HG02938 (cell line): ENCODE data around the gene STX12.
"Not testable (repeated sequence)": the region's sequence is repeated elsewhere in the genome, so short reads cannot be mapped to it uniquely, and the experiment has no call there.

ENCODE experiments used
- ATAC-seq: cut with Tn5 transposase; IDR thresholded peaks from one replicate; pipeline ENCODE4 v1.9.1; 2021; ENCODE audit warnings: mild to moderate bottlenecking, moderate library complexity; ENCODE audit not compliant: unreplicated experiment

The STX12 gene

GRCh38 chr1:27824411-27824810 lies 51.4 kb downstream of the STX12 start:
- no peak for ATAC-seq

- not testable (repeated sequence) for ATAC-seq
These were observed 56.4 kb downstream of the STX12 start for GRCh38 chr1:27829339-27829960.

- peak; percentile 74 for ATAC-seq
These were observed 57.8 kb downstream of the STX12 start, which contains the start of gene PPP1R8 for GRCh38 chr1:27830621-27831440. Gene PPP1R8 (plus strand): TSS chr1:27830782. CDS start chr1:27830836, 54 bp downstream.

GRCh38 chr1:27831568-27832410 lies 58.8 kb downstream of the STX12 start:
- no peak for ATAC-seq

DNA sequence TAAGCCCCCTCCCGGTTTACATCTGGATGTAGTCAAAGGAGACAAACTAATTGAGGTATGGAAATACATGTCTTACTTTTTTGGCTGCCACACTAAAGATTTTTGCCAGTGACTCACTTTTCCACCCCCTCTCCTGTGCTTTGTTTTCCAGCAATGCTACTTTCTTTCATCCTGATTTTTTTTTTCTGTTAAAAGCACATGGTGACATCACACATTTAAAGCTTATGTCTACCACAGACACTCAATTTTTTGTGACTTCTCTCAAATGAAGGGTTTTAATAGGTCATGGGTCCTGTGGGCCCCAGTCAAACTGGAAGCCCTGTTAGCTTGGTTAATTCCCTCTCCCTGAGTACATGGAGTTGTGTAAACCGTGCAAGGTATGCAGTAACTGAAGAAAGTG lies 59.7 kb downstream of the STX12 start:
- ATAC-seq, result no peak

GRCh38 chr1:27833470-27833869 lies 60.5 kb downstream of the STX12 start:
- ATAC-seq, result no peak

- no peak for ATAC-seq
These were observed 62.0 kb downstream of the STX12 start for GRCh38 chr1:27835046-27835445.

DNA sequence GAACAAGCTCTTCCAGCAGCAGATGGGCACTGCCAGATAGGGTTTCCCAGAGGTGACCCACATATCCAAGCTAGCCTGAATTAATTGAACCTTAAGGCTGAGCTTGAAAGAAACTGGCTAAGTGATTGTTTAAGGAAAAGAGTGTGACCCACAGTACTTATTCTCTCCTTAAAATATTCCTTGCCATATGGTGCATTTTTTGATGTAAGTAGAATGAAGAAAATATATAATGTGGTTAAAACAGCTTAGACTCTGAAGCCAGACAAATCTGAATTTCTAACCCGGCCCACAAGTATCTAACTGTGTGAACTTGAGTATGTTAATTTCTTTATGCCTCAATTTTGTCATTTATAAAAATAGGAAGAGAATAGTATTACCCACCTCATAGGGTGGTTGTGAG lies 62.5 kb downstream of the STX12 start:
- no peak for ATAC-seq

DNA sequence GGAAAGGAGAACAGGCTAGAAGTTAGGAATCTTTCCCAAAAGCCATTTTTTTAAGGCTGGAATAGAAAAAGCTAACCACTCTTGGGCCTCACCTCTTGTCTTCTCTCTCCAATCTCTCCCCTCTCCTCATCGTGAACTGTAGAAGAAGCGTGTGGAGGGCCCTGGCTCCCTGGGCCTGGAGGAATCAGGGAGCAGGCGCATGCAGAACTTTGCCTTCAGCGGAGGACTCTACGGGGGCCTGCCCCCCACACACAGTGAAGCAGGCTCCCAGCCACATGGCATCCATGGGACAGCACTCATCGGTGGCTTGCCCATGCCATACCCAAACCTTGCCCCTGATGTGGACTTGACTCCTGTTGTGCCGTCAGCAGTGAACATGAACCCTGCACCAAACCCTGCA lies 76.9 kb downstream of the STX12 start:
- ATAC-seq, result no peak

- no peak for ATAC-seq
These were observed 82.1 kb downstream of the STX12 start for GRCh38 chr1:27855085-27855484.

- no peak for ATAC-seq
These were observed 83.7 kb downstream of the STX12 start for GRCh38 chr1:27856561-27857343.

DNA sequence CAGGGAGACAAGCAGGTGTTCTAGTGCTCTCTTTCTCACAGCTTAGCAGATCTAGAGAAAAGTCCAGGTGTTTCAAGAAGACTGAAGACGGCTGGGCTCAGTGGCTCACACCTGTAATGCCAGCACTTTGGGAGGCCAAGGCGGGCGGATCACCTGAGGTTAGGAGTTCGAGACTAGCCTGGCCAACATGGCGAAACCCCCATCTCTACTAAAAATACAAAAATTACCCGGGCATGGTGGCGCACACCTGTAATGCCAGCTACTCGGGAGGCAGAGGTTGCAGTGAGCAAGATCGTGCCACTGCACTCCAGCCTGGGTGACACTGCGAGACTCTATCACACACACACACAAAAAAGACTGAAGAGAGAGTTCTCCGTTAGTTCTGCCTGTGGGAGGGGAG lies 84.5 kb downstream of the STX12 start:
- ATAC-seq, result not testable (repeated sequence)

DNA sequence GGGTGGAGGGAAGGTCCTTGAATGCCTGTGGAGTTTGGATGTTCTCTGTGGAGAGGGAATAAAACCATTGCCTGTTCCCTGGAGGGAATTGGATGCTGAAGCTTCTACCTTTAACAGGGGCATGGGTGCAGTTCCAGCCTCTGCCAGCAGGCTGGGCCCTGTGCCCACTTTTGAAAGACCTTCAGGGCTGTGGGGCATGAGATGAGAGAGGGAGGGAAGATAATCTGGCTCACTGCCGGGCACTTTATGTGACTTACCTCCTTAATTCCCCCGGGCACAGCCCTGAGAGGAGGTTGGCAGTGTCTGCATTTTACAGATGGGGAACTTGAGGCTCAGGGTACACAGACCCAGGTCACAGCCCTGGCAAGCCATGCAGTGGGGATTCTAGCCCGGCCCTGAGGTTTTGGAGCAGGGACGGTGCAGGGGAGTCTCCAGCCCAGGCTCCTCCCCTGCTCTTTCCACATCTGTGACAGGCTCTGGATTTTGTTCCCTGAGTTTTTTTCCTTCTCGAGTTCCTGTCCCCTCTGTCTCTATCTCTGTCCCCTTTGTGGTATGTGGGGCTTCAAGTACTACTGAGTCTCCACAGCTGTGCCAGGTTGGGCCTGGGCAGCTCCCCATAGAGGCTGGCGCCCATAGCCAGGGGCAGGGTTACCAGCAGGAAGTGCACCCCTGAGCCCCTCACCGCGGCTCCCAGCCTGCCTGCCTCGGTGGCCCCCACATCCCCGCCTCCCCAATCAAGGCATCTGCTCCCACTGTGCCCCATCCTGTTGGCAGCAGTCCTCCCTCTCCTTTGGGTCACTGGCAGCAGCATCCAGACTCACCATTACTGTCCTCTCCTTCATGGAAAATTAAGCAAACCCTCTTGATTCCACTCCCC lies 85.3 kb downstream of the STX12 start:
- peak; percentile 51 for ATAC-seq

- no peak for ATAC-seq
These were observed 86.0 kb downstream of the STX12 start for GRCh38 chr1:27858949-27859576.

DNA sequence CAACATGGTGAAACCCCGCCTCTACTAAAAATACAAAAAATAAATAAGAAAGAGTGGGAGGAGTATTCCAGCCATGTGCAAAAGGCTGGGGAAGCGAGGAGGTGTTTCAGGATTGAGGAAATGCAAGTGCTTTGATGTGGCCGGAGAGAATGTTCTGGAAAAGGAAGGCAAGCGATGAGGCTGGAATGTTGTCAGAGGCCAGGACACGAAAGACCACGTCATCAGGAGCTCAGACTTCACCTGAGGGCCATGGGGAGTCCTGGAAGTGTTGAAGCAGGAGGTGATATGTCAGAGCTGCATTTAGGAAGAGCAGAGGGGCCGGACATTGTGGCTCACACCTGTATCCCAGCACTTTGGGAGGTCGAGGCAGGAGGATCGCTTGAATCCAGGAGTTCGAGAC lies 88.4 kb downstream of the STX12 start:
- no peak for ATAC-seq

GRCh38 chr1:27862004-27862403 lies 89.0 kb downstream of the STX12 start:
- ATAC-seq, result no peak

DNA sequence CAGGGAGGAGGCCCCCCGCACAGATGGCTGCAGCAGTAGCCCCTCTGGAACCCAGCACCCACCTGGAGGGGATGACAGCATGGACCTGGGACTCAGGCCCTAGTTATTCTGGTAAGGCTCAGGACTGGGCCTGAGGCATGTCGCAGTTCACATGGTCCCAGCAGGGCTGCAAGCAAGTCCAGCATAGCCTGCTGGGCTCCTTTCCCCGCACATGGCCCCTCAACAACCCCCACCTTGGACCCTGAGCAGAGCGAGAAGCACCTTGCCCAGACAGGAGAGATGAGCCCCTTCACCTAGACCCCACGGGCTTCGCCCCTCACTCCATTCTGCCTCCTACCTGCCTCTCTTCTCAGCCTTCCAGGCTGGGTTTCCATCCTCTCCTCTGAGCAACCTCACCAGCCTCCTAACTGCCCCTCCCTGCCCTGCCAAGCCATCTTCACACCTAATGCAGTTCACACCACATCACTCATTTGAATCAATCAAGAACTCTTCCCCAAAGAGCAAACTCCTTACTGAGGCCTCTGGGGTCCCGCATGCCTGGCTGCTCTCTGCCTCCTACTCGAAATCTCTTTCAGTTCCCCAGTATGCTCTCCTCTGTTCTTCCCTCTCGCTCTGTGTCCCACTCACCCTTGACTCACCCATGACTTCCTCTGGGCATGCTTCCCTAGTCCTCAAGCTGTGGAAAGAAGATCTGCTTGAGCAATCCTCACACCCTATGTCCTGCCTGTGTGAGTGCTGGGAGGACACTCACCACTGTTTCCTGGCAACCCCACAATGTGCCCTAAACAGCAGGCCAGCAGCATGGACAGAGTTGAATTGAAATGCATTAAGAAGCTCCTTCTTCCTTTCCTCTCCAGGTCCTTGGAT lies 89.9 kb downstream of the STX12 start:
- ATAC-seq, result no peak

- ATAC-seq, result no peak
These were observed 90.5 kb downstream of the STX12 start for GRCh38 chr1:27863538-27863915.
